Effector memory CD4-positive, alpha-beta T cell (primary cell): ENCODE results near the gene LCE2C.
"Not testable (repeated sequence)": the region's sequence is repeated elsewhere in the genome, so short reads cannot be mapped to it uniquely, and the experiment has no call there.

ENCODE experiments used
- DNase-seq, 3 donors: peaks; one replicate each; pipeline ENCODE4 v3.0.0-alpha.2; 2020
- H3K27ac ChIP-seq: 2 replicates; pipeline ENCODE4 v1.7.0; 2013; ENCODE audit warnings: mild to moderate bottlenecking, low read length, moderate library complexity; ENCODE audit not compliant: insufficient read depth, poor library complexity, severe bottlenecking
- H3K27me3 ChIP-seq: replicated peaks from 2 replicates; pipeline ENCODE4 v1.7.0; 2013; ENCODE audit warnings: mild to moderate bottlenecking, low read length; ENCODE audit not compliant: insufficient read depth, control insufficient read depth, poor library complexity, severe bottlenecking
- H3K36me3 ChIP-seq: 2 replicates; pipeline ENCODE4 v1.7.0; 2013; ENCODE audit warnings: mild to moderate bottlenecking, low read length, moderate library complexity; ENCODE audit not compliant: control insufficient read depth, insufficient read depth
- H3K4me1 ChIP-seq: 2 replicates; pipeline ENCODE4 v1.7.0; 2013; ENCODE audit warnings: low read length, mild to moderate bottlenecking; ENCODE audit not compliant: control insufficient read depth, insufficient read depth, poor library complexity, severe bottlenecking
- H3K4me3 ChIP-seq: 2 replicates; pipeline ENCODE4 v1.7.0; 2013; ENCODE audit warnings: low read length, low read depth, mild to moderate bottlenecking; ENCODE audit not compliant: insufficient read depth, poor library complexity, severe bottlenecking
- H3K9me3 ChIP-seq: 2 replicates; pipeline ENCODE4 v1.7.0; 2013; ENCODE audit warnings: mild to moderate bottlenecking, low read length, moderate library complexity; ENCODE audit not compliant: control insufficient read depth
- total RNA-seq, 3 donors: gene quantifications; one replicate each; lab custom pipeline; 2026; lab: John Stamatoyannopoulos, UW

LCE2C gene, protein sequence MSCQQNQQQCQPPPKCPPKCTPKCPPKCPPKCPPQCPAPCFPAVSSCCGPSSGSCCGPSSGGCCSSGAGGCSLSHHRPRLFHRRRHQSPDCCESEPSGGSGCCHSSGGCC
- total RNA-seq = 0 reads per million in 3 donors

GRCh38 chr1:152674983-152675382 lies at the start of gene LCE2C:
LCE2C (plus strand) TSS chr1:152675279; CDS start chr1:152676016, 737 bp downstream.
- not testable (repeated sequence) for H3K27me3 ChIP-seq, H3K36me3 ChIP-seq, H3K27ac ChIP-seq, DNase-seq, H3K4me3 ChIP-seq, H3K9me3 ChIP-seq, H3K4me1 ChIP-seq

- no peaks in the 10 kb centered on the region for H3K9me3 ChIP-seq
- H3K4me3 ChIP-seq = no peak overlapping the region
- H3K36me3 ChIP-seq = no peaks in the 10 kb centered on the region
- H3K27me3 ChIP-seq = peaks cover 5% of the 10 kb centered on the region
- no peak for DNase-seq
- no peaks in the 10 kb centered on the region for H3K4me1 ChIP-seq
- no peak overlapping the region for H3K27ac ChIP-seq
Observed at GRCh38 chr1:152626744-152627143, 48.3 kb upstream of the LCE2C start.

DNA sequence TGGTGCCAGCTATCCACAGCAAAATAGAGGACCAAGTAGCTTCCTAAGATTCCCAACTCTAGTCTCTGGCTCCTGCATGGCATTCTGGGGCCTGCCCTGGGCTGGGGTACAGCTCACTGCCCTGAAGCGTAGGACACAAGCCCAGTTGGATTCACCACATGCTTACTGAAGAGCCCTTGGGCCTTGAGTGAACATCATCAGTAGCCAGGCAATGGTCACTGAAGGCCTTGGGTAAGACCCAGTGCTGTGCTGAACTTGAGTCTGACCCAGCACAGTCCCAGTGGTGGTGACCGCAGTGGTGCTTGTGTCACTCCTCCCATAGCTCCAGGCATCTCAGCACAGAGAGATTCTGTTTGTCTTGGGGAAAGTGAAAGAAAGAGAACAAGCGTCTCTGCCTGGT lies 44.5 kb upstream of the LCE2C start:
- Histone ChIP-seq H3K9me3 (no peaks in the 10 kb centered on the region), H3K27ac (no peak overlapping the region), H3K27me3 (peaks cover 5% of the 10 kb centered on the region), H3K36me3 (no peaks in the 10 kb centered on the region), H3K4me3 (no peak overlapping the region), H3K4me1 (no peaks in the 10 kb centered on the region)
- no peak for DNase-seq

DNA sequence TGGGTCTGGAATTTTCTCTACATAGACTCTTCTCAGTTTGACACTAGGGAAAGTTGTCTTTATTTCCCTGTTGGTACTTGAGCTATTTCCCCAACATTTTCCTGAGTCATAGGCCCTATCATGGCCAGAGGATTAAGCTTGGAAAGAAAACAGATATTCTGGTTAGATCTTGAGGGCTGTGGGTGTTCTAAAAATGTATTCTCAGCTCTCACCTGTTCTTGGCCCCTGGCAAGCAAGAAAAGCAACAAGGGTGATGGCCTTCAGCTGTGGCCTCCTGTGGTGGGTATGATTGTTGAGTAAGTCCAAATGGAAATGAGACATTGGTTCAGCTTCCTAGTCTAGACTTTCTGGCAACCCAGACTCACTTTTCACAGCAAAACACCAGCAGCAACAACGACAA lies 34.7 kb upstream of the LCE2C start:
- no peak for DNase-seq
- Histone ChIP-seq H3K36me3 (no peaks in the 10 kb centered on the region), H3K27ac (no peak overlapping the region), H3K4me1 (no peaks in the 10 kb centered on the region), H3K4me3 (no peak overlapping the region), H3K9me3 (no peaks in the 10 kb centered on the region), H3K27me3 (peaks cover 4% of the 10 kb centered on the region)

- no peak overlapping the region for H3K4me3 ChIP-seq
- peaks cover 4% of the 10 kb centered on the region for H3K27me3 ChIP-seq
- no peaks in the 10 kb centered on the region for H3K4me1 ChIP-seq
- DNase-seq = no peak
- no peaks in the 10 kb centered on the region for H3K36me3 ChIP-seq
- H3K9me3 ChIP-seq = no peaks in the 10 kb centered on the region
- H3K27ac ChIP-seq = no peak overlapping the region
Observed at GRCh38 chr1:152643945-152644344, 31.1 kb upstream of the LCE2C start.

GRCh38 chr1:152645146-152645545 lies 29.9 kb upstream of the LCE2C start:
- Histone ChIP-seq H3K27ac (no peak overlapping the region), H3K27me3 (no peaks in the 10 kb centered on the region), H3K4me3 (no peak overlapping the region), H3K9me3 (no peaks in the 10 kb centered on the region), H3K4me1 (no peaks in the 10 kb centered on the region), H3K36me3 (no peaks in the 10 kb centered on the region)
- no peak for DNase-seq

DNA sequence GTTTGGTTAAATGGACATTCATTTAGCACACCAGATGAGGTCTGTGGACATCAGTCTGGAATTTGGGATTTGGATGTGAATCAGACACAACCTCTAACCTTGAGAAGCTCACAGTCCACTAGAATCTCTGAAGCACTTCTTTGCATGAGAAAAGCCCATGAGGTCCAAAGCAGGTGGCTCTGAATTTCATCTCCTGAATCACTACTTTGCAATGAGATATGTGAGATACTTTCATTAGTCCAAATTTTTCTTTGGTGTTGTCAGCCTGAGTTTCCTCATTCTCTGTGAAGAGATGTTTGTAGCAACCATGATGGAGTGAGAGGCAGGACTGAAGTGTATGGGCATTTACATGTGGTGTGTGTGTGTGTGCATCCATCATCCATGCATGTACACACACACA lies 28.4 kb upstream of the LCE2C start:
- Histone ChIP-seq H3K27ac (no peak overlapping the region), H3K9me3 (no peaks in the 10 kb centered on the region), H3K36me3 (no peaks in the 10 kb centered on the region), H3K4me3 (no peak overlapping the region), H3K4me1 (no peaks in the 10 kb centered on the region), H3K27me3 (no peaks in the 10 kb centered on the region)
- no peak for DNase-seq

DNA sequence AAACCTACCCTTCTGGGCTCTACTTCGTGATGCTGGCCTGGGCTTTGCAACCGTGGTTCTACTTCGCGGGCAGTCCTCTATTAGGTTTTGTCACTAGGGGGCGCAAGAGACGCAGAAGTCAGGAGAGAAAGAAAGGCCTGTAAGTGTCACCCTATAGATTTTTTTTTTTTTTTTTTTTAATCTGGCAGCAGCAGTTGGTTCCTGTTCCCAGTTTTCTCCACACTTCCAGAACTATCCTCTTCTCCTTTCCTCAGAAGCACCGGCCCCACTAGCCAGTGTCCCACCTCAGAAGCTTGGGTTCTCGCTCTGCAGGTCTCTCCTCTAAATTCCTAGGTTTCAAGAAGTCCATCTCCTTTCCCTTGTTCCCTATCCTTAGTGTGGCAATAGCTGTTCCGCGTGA lies 21.0 kb upstream of the LCE2C start:
- Histone ChIP-seq H3K27me3 (no peaks in the 10 kb centered on the region), H3K27ac (no peak overlapping the region), H3K36me3 (no peaks in the 10 kb centered on the region), H3K4me1 (no peaks in the 10 kb centered on the region), H3K9me3 (no peaks in the 10 kb centered on the region), H3K4me3 (no peak overlapping the region)
- DNase-seq = peak in 1 of 3 donors; percentile 15

- no peaks in the 10 kb centered on the region for H3K27me3 ChIP-seq
- H3K27ac ChIP-seq = no peak overlapping the region
- no peaks in the 10 kb centered on the region for H3K4me1 ChIP-seq
- H3K4me3 ChIP-seq = no peak overlapping the region
- H3K9me3 ChIP-seq = no peaks in the 10 kb centered on the region
- H3K36me3 ChIP-seq = no peaks in the 10 kb centered on the region
- no peak for DNase-seq
Observed at GRCh38 chr1:152656459-152656858, 18.6 kb upstream of the LCE2C start.

- Histone ChIP-seq H3K27ac (no peak overlapping the region), H3K4me1 (no peaks in the 10 kb centered on the region), H3K4me3 (no peak overlapping the region), H3K36me3 (no peaks in the 10 kb centered on the region), H3K9me3 (no peaks in the 10 kb centered on the region), H3K27me3 (no peaks in the 10 kb centered on the region)
- no peak for DNase-seq
Observed at GRCh38 chr1:152657677-152658076, 17.4 kb upstream of the LCE2C start.
